ENCODE results near the gene ZBED2.

DNA sequence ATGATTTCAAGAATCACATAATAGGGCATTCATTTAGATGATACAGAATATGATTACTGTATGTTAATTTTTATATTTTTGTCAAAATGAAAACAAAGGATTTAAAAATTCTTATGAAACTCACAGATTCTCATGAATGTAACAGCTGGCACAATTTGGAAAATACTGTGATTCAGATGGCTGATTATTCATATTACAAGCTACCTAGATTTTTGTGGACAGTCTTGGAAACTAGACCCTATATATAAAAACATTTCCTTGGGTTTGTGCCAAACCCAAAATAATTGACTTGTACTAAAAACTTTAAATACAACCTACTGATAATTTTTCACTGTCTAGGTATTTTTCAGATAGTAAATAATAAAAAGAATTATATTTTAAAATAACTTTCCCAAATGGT is 26.2 kb downstream of the ZBED2 start:
- TF ChIP-seq, protein P1, sequence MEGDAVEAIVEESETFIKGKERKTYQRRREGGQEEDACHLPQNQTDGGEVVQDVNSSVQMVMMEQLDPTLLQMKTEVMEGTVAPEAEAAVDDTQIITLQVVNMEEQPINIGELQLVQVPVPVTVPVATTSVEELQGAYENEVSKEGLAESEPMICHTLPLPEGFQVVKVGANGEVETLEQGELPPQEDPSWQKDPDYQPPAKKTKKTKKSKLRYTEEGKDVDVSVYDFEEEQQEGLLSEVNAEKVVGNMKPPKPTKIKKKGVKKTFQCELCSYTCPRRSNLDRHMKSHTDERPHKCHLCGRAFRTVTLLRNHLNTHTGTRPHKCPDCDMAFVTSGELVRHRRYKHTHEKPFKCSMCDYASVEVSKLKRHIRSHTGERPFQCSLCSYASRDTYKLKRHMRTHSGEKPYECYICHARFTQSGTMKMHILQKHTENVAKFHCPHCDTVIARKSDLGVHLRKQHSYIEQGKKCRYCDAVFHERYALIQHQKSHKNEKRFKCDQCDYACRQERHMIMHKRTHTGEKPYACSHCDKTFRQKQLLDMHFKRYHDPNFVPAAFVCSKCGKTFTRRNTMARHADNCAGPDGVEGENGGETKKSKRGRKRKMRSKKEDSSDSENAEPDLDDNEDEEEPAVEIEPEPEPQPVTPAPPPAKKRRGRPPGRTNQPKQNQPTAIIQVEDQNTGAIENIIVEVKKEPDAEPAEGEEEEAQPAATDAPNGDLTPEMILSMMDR (conservative IDR thresholded peaks at IDR 0.05), result no peak
- no peak for TF ChIP-seq ZFX (IDR thresholded peaks at IDR 0.05)
